GM18858 (cell line): ENCODE results near the gene GBP7.
A peak's percentile ranks its signal among the peaks of the same experiment; 100 is the strongest.
"Not testable (repeated sequence)": the region's sequence is repeated elsewhere in the genome, so short reads cannot be mapped to it uniquely, and the experiment has no call there.

Experiments used
- ATAC-seq: cut with Tn5 transposase; IDR thresholded peaks from one replicate; pipeline ENCODE4 v1.9.1; 2021; ENCODE audit not compliant: unreplicated experiment

Gene GBP7

GRCh38 chr1:89175601-89176256 is at the start of gene GBP7:
Gene GBP7, minus strand, starts transcription at chr1:89176003. Its CDS starts 4,068 bp downstream, at chr1:89171935.
- ATAC-seq, result no peak

GRCh38 chr1:89221341-89221740 is 45.5 kb upstream of the GBP7 start:
- no peak for ATAC-seq

GRCh38 chr1:89219851-89220250 is 44.0 kb upstream of the GBP7 start:
- ATAC-seq, result not testable (repeated sequence)

GRCh38 chr1:89218941-89219340 is 43.1 kb upstream of the GBP7 start:
- ATAC-seq, result not testable (repeated sequence)

- ATAC-seq, result no peak
Measured at GRCh38 chr1:89213347-89213746, 37.5 kb upstream of the GBP7 start.

- no peak for ATAC-seq
Measured at GRCh38 chr1:89211035-89211634, 35.3 kb upstream of the GBP7 start.

- ATAC-seq, result no peak
Measured at GRCh38 chr1:89206373-89206772, 30.6 kb upstream of the GBP7 start.

GRCh38 chr1:89203166-89203565 is 27.4 kb upstream of the GBP7 start:
- ATAC-seq, result no peak

- ATAC-seq, result peak; percentile 75
Measured at GRCh38 chr1:89201106-89201794, 25.4 kb upstream of the GBP7 start.

GRCh38 chr1:89200663-89201062 is 24.9 kb upstream of the GBP7 start:
- no peak for ATAC-seq

GRCh38 chr1:89199525-89200031 is 23.8 kb upstream of the GBP7 start:
- no peak for ATAC-seq

- peak; percentile 41 for ATAC-seq
Measured at GRCh38 chr1:89198491-89199072, 22.8 kb upstream of the GBP7 start, which contains the start of gene GBP4. Gene GBP4, minus strand, starts transcription at chr1:89198942. Its CDS starts 108 bp downstream, at chr1:89198834.

- no peak for ATAC-seq
Measured at GRCh38 chr1:89198081-89198480, 22.3 kb upstream of the GBP7 start.

- ATAC-seq, result no peak
Measured at GRCh38 chr1:89195476-89195875, 19.7 kb upstream of the GBP7 start.

- no peak for ATAC-seq
Measured at GRCh38 chr1:89191314-89191713, 15.5 kb upstream of the GBP7 start.

GRCh38 chr1:89190017-89190416 is 14.2 kb upstream of the GBP7 start:
- ATAC-seq, result no peak

- ATAC-seq, result no peak
Measured at GRCh38 chr1:89179343-89179742, 3.5 kb upstream of the GBP7 start.

- ATAC-seq, result no peak
Measured at GRCh38 chr1:89176971-89177370, 1.2 kb upstream of the GBP7 start.

GRCh38 chr1:89174491-89174890 is 1.3 kb downstream of the GBP7 start:
- no peak for ATAC-seq

GRCh38 chr1:89172468-89173143 is 3.2 kb downstream of the GBP7 start:
- no peak for ATAC-seq

GRCh38 chr1:89171067-89171438 is 4.8 kb downstream of the GBP7 start:
- ATAC-seq, result no peak
